HG02970 (cell line): Measurements from ENCODE around the gene CXCL16.

Experiments
- ATAC-seq: cut with Tn5 transposase; IDR thresholded peaks from one replicate; pipeline ENCODE4 v1.9.1; 2021; ENCODE audit warnings: mild to moderate bottlenecking, moderate library complexity, moderate number of reproducible peaks; ENCODE audit not compliant: unreplicated experiment, low FRiP score

Gene CXCL16

DNA sequence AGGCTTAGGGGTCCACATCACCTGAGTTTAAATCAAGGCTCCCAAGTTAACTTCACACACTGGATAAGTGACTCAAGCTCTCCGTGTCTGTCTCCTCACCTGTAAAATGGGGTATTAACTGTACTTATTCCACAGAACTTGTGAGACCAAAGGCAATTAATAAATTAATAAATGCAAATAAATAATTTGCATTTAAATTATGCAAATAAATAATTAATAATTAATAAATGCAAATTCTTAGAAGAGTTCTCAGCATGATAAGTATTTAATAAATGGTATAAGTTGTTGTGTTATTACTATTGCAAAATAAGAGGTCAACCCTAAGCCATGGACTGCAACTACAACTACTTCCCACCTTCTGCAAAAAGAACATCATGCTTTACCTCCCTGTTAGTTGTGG is 13.7 kb upstream of the CXCL16 start:
- ATAC-seq: no peak

- ATAC-seq: no peak
Observed at GRCh38 chr17:4751932-4752331, 12.2 kb upstream of the CXCL16 start.

- no peak for ATAC-seq
Observed at GRCh38 chr17:4750606-4751005, 10.9 kb upstream of the CXCL16 start.

DNA sequence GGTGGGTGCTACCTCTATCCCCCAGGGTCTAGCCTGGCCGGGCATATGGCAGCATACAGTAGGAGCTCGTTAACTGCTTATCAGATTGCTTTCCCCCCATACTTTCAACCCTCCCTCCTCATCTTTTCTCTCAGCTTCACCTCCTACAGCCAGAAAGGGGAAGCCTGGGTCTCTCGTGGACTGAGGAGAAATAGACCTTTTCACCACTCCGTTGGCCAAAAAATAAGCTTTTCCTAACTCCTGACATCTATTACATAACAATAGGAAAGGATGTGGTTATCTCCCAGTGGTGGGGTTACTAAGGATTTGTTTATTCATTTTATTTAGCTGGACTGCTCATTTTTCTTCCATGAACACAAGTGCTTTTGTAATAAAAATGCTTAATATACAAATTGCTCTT is 9.0 kb upstream of the CXCL16 start:
- no peak for ATAC-seq

- no peak for ATAC-seq
Observed at GRCh38 chr17:4747847-4748246, 8.1 kb upstream of the CXCL16 start.

DNA sequence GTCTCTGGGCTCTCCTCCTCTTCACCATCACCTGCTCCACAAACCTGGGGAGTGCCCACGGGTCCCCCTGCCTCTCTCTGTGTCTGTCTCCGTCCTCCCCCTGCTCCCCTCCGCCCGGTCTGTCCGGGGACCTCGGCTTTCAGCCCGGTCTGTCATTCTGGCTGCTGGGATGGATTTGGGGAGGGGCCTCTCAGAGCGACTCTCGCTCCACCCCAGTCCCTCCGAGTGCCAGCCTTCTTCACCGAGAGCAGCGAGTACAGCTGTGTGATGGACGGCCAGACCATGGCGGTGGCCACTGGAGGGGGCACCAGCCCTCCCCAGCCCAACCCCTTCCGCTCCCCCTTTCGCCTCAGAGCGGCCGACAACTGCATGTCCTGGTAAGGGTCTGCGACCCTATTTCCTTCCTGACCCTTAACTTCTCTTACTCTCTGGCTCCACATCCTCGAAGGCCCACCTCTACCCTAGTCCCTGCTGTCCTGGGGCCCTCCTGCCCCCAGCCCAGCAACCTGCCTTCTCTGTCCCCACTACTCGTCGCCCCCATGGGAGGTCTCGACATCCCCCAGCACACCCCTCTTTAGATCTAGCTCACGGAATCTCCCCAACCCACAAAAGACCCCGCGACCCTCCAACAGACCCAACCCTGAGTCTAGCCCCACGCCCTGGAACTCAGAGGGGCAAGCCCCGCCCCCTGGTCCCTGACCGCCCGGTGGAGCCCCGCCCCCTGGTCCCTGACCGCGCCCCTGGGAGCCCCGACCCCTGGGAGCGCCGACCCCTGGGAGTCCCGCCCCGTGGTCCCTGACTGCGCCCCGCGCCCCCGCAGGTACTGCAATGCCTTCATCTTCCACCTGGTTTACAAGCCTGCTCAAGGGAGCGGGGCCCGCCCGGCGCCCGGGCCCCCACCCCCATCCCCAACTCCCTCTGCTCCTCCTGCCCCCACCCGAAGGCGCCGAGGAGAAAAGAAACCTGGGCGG is 5.6 kb upstream of the CXCL16 start:
- no peak for ATAC-seq

DNA sequence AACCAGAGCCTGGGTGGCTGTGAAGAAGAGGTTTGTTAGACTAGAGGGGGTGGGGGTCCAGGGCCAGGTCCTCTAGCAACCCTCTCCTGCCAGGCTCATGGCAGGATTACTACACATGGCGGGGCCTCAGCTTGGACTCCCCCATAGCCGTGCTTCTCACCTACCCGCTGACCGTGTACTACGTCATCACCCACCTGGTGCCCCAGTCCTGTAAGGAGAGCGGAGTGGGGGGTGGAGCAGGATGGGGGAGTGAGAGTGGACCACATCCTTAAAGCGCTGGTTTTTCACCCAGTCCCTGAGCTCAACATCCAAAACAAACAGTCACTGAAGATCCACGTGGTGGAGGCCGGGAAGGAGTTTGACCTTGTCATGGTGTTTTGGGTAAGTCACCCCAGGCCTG is 4.2 kb upstream of the CXCL16 start:
- ATAC-seq: no peak

DNA sequence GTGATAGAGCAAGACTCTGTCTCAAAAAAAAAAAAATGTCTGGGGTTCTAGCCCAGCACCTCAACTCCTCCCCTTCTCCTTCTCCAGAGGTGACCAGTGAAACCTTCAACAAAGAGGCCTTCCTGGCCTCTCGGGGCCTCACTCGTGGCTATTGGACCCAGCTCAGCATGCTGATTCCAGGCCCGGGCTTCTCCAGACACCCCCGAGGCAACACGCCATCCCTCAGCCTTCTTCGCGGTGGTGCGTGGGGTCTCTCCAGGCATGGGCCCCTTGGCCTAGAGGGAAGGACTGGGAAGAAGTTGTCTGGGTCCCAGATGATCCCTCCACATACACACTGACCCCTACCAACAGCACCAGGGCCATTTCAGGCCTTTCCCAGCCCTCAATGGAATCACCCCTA is 3.5 kb upstream of the CXCL16 start:
- no peak for ATAC-seq

DNA sequence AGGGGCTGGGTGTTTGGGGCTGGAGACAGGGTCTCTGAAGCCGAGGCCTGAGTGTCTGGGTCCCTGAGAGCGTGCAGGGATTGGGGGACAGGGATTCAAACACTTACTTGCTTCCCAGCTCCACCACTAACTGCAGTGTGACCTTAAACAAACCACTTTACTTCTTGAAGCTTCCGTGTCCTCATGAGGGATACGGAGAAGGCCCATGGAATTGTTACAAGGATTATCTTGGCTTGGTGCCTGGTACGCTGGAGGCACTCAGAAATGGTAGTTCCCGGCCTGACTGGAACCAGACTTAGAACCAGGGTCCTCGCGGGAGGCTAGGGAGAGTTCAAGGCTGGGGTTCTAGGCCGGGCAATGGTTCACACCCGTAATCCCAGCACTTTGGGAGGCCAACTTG is 2.9 kb upstream of the CXCL16 start:
- no peak for ATAC-seq

DNA sequence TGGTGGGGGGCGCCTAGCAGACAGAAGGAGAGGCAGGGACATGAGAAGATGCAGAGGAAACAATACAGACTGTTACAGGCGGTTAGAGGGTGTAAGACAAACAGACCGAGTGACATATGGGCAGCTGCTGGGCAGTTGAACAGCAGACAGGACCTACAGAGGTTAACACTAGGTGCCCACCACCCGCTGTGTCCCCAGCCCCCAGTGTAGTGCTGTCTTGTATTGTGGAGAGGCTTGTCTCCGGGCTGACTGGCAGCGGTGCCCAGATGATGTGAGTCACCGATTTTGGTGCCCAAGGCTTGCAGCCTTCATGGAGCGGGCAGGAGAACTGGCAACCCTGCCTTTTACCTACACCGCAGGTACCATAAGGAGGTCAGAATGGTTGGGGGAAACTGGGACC is 2.4 kb upstream of the CXCL16 start:
- no peak for ATAC-seq

DNA sequence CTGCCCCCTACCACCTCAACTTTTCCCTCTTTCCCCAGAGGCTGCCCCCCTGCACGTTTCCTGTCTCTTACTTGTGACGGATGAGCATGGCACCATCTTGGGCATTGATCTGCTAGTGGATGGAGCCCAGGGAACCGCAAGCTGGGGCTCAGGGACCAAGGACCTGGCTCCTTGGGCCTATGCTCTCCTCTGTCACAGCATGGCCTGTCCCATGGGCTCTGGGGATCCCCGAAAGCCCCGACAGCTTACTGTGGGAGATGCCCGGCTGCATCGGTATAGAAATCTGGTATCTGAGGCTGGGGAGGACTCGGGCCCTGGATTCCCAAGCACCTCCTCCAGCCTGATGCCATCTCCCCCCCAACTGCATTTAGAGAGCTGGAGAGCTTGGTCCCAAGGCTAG is 1.8 kb upstream of the CXCL16 start:
- ATAC-seq: no peak

DNA sequence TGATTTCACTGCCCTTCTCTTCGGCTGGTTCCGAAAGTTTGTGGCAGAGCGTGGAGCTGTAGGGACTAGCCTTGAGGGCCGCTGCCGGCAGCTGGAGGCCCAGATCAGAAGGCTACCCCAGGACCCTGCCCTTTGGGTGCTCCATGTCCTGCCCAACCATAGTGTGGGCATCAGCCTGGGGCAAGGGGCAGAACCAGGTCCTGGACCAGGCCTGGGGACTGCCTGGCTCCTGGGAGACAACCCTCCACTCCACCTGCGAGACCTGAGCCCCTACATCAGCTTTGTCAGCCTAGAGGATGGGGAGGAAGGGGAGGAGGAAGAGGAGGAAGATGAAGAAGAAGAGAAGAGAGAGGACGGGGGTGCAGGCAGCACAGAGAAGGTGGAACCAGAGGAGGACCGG is 856 bp upstream of the CXCL16 start:
- ATAC-seq: no peak

- no peak for ATAC-seq
Observed at GRCh38 chr17:4740025-4740351, 260 bp upstream of the CXCL16 start.

DNA sequence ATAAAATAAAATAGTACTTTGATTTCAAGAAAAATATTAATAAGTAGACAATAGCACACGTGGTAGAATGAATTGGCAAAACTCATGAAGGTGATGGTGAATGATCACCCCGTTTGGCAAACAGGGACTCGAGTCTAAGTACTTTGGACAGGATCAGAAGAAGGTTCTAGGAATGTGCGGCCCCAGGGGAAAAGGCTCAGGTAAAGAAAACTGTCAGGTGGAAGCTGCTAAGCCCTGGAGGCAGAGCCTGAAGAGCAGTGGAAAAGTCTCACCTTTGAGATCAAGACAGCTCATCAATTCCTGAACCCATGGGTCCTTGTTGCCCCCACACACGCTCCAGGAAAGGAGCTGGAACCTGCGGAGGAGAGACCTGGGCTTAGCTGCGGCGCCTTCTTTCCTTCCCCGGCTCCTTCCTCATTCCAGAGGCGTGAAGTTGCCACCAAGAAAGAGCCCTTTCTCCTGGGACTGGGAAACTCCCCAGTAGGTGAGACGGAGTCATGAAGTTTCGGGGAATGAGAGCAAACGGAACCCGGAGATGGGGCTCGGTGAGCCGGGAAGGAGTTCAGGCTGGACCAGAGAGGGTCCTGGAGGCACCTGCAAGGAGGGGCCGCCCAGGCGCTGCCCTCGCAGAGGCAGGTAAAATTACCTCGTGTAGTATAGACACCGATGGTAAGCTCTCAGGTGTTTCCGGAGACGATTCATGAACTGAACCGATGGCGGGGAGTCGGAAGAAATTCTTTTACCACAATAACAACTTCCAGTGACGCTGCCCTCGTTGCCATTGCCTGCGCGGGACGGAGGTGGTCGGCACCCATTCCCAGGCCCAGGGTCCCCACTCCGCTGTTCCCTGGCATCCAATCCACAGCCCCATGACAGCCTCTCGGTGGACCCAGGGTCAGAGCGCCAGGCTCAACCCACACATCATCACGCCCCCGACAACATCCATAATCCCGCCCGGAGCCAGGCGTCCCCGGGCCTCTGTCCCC is 1.3 kb downstream of the CXCL16 start:
- no peak for ATAC-seq

DNA sequence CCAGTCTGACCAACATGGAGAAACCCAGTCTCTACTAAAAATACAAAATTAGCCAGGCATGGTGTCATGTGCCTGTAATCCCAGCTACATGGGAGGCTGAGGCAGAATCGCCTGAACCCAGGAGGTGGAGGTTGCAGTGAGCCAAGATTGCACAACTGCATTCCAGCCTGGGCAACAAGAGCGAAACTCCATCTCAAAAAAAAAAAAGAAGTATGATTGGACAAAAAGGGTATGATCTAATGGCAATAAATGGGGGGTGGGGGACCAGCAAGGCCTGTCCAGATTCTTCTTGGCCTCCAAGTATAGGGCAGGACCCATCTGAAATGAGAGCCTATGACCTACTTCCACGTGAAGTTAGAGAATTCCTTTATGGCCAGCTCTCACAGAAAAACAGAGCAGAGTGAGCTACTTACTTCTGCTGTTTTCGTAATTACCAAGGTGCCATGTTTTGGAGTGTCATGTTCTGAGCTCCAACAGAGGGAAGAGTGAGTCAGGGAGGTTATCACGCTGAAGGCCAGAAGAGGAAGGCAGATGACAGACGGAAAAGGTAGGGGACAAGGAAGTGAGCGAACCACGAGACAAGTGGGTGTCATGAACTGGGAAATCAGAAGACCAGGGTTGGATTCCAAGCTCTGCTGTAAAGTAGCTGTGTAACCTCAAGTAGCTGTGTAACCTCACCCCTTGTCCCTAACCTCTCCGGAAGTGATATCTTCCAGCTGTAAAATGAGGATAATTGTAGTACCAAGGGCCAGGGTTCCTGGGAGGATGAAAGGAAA is 3.7 kb downstream of the CXCL16 start:
- ATAC-seq: no peak

- ATAC-seq: no peak
Observed at GRCh38 chr17:4734857-4735475, 4.8 kb downstream of the CXCL16 start.

GRCh38 chr17:4733073-4733531 is 6.6 kb downstream of the CXCL16 start:
- ATAC-seq: no peak

GRCh38 chr17:4728124-4728523 is 11.6 kb downstream of the CXCL16 start:
- no peak for ATAC-seq

DNA sequence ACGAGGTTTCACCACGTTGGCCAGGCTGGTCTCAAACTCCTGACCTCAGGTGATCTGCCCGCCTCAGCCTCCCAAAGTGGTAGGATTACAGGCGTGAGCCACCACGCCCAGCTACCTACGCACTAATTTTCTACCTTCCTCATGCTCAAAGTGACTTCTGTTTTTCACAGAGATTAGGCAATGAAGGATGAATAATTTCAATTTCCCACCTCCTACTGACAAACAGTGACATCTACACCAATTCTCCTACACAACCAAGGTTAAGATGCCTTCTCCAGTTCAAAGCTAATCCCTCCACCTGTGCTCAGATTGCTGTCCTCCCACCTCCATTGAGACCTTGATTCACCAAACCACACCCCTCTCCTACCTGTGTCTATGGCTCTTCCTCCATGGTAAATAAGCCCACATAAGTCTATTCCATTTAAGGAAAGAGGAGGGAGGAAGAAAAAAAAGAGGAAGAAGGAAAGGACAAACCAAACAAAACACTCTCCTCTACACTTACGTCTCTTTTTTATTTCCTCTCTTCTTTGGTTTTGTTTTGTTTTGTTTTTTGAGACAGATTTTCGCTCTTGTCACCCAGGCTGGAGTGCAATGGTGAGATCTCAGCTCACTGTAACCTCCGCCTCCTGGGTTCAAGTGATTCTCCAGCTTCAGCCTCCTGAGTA is 13.9 kb downstream of the CXCL16 start:
- no peak for ATAC-seq

DNA sequence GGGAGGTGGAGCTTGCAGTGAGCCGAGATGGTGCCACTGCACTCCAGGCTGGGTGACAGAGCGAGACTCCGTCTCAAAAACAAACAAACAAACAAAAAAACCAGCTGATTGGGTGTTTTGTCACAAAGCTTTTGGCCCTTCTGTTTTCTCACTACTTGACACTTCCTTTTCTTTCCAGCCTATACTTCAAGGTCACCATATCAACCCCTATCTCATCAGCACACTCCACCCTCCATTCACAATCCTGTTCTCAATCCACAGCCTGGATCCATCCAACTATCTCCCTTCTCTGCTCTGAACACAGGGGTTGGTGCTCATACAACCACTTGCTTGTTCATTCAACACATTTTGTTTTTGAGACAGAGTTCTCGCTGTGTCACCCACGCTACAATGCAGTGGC is 15.1 kb downstream of the CXCL16 start:
- ATAC-seq: no peak
